Esophagus muscularis mucosa (tissue), 3 donors: Measurements from ENCODE around the gene GSTA2.

Experiments used
- CTCF ChIP-seq, 3 experiments: fragments of 200-600 bp in 2 of 3; fragments of 450-650 bp in 1 of 3; sonication (generic) in 2 of 3; IDR thresholded peaks; one replicate each; pipeline ENCODE4 v1.5.1; 2017 to 2019; ENCODE audit warnings: antibody characterized with exemption in 3 of 3, mild to moderate bottlenecking in 2 of 3, moderate library complexity in 1 of 3
- POLR2A ChIP-seq: fragments of 450-650 bp; IDR thresholded peaks from one replicate; pipeline ENCODE4 v1.6.1; 2017; ENCODE audit warnings: antibody characterized with exemption, moderate library complexity, mild to moderate bottlenecking, low read depth
- POLR2AphosphoS5 ChIP-seq, 2 donors: sonication (generic); formaldehyde crosslinking; IDR thresholded peaks; one replicate each; pipeline ENCODE4 v1.6.1; 2017; ENCODE audit warnings: antibody characterized with exemption in 2 of 2

- TF ChIP-seq POLR2A (no peak), CTCF (IDR thresholded peaks at IDR 0.05) (no peak), POLR2AphosphoS5 (IDR thresholded peaks at IDR 0.05) (no peak)
Observed at GRCh38 chr6:52731719-52732118, 31.6 kb downstream of the GSTA2 start.
